HG03521 (cell line): ENCODE results near the gene AGAP1.

Source experiments
- ATAC-seq: cut with Tn5 transposase; IDR thresholded peaks from one replicate; pipeline ENCODE4 v1.9.1; 2021; ENCODE audit warnings: mild to moderate bottlenecking, moderate library complexity; ENCODE audit not compliant: unreplicated experiment

AGAP1 gene

GRCh38 chr2:236102971-236103370 is 609.1 kb downstream of the AGAP1 start:
- no peak for ATAC-seq

- ATAC-seq: no peak
These were observed 610.1 kb downstream of the AGAP1 start for GRCh38 chr2:236103981-236104380.

- no peak for ATAC-seq
These were observed 612.2 kb downstream of the AGAP1 start for GRCh38 chr2:236105955-236106607.

GRCh38 chr2:236106761-236107160 is 612.9 kb downstream of the AGAP1 start:
- ATAC-seq: no peak

GRCh38 chr2:236107536-236107935 is 613.7 kb downstream of the AGAP1 start:
- no peak for ATAC-seq

- ATAC-seq: no peak
These were observed 614.2 kb downstream of the AGAP1 start for GRCh38 chr2:236107942-236108625.

- no peak for ATAC-seq
These were observed 615.2 kb downstream of the AGAP1 start for GRCh38 chr2:236109061-236109460.

- ATAC-seq: no peak
These were observed 615.6 kb downstream of the AGAP1 start for GRCh38 chr2:236109473-236109872.

GRCh38 chr2:236112466-236112865 is 618.6 kb downstream of the AGAP1 start:
- no peak for ATAC-seq

GRCh38 chr2:236113425-236113824 is 619.6 kb downstream of the AGAP1 start:
- no peak for ATAC-seq

- ATAC-seq: no peak
These were observed 620.1 kb downstream of the AGAP1 start for GRCh38 chr2:236113948-236114347.

- ATAC-seq: no peak
These were observed 621.1 kb downstream of the AGAP1 start for GRCh38 chr2:236114959-236115358.

GRCh38 chr2:236117401-236117800 is 623.6 kb downstream of the AGAP1 start:
- ATAC-seq: no peak

- ATAC-seq: no peak
These were observed 624.0 kb downstream of the AGAP1 start for GRCh38 chr2:236117861-236118269.

- no peak for ATAC-seq
These were observed 625.2 kb downstream of the AGAP1 start for GRCh38 chr2:236119003-236119402.

- ATAC-seq: no peak
These were observed 625.6 kb downstream of the AGAP1 start for GRCh38 chr2:236119476-236119875.

GRCh38 chr2:236120141-236120601 is 626.3 kb downstream of the AGAP1 start:
- no peak for ATAC-seq

- no peak for ATAC-seq
These were observed 627.0 kb downstream of the AGAP1 start for GRCh38 chr2:236120829-236121228.

- no peak for ATAC-seq
These were observed 627.7 kb downstream of the AGAP1 start for GRCh38 chr2:236121546-236121945.

- ATAC-seq: no peak
These were observed 628.4 kb downstream of the AGAP1 start for GRCh38 chr2:236122236-236122635.

- no peak for ATAC-seq
These were observed 629.9 kb downstream of the AGAP1 start for GRCh38 chr2:236123716-236124115.

- ATAC-seq: no peak
These were observed 630.5 kb downstream of the AGAP1 start for GRCh38 chr2:236124182-236124893.
